ENCODE measurements around the gene WBP1. TPM values are rescaled to one million over a fixed set of nuclear protein-coding genes. Genes with fewer than 3 reads are reported as not detected.

WBP1 gene
- total and polyA plus RNA-seq, 2 donors (not counting 3 experiments of a cell fraction or from before 2014, with no cell fraction given): 50.5 to 209 TPM

DNA sequence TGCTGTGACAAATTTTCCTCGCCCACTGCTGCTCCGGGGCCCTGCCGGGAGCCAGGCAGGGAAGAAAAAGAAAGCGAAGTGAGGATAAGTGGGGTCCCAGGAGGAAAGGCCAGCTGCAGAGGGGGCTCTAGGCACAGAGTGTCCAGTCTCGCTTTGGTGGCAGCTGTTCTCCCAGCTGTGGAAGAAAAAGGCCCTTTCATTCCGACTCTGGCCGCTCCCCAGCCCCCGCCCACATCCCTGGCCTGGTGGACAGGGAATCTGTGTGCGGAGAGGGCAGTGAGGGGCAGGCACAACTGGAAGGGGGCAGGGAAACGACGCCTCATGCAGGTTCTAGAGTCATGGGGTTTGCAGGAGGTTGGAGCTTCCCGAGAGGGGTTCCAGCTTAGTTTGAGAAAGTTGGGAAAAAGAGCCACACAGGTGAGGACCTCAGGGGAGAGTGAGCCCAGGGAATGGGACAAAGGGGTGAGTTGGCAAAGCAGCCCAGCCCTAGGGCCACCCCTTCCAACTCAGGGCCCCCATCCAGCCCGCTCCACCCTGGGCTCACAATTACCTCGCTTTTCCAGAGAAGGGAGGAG lies 18.3 kb upstream of the WBP1 start:
- TSS peak; percentile 44 for BruUV-seq (replicated peaks)
- intact Hi-C loops (cut with micrococcal nuclease): loop anchor here (1.0 kb wide), 2 partner anchors 14 to 19 kb away; partner anchors contain the start of genes C2orf81 and WDR54
- CTCF ChIA-PET: interaction anchor here (0.9 to 2.3 kb wide), 11 partner anchors 9 to 616 kb away, joined by 3 to 14 read pairs (median 3); partner anchors contain the start of genes INO80B and WBP1
- peak overlapping the region; percentile 52 for H3K9ac ChIP-seq (replicated peaks; ENCODE audit: extremely low read depth, insufficient read depth, low read length)
- H3K27ac ChIP-seq (ENCODE audit: insufficient read depth, low read depth, low read length): no peak overlapping the region
- no peaks in the 10 kb centered on the region for H3K36me3 ChIP-seq (ENCODE audit: control insufficient read depth in 2 of 2, extremely low read depth in 1 of 2, insufficient read depth in 2 of 2, low read length in 2 of 2)
- FAIRE-seq (no peak), DNase-seq (ENCODE audit: low read depth, low spot score) (peak; percentile 44)
- POLR2A ChIA-PET: interaction anchor here (0.9 to 1.0 kb wide), 3 partner anchors 15 to 18 kb away, joined by 3 read pairs; partner anchors contain the start of genes INO80B and WBP1
- peak overlapping the region; percentile 38 for H2AFZ ChIP-seq (ENCODE audit: low read depth, low read length)
- no peaks in the 10 kb centered on the region for H3K9me3 ChIP-seq (replicated peaks; ENCODE audit: control insufficient read depth, insufficient read depth, low read length)
- dilution Hi-C loops (cut with MboI; ENCODE audit: extremely low pct_ligation_motif_present, low sequenced_read_pairs): no loop called here
- TF ChIP-seq EZH2 (IDR thresholded peaks at IDR 0.05; ENCODE audit: borderline replicate concordance, low read depth, low read length, severe bottlenecking) (no peak), POLR2A (IDR thresholded peaks at IDR 0.05; ENCODE audit: low read depth, low read length) (no peak), JUN (IDR thresholded peaks at IDR 0.05; ENCODE audit: borderline replicate concordance, insufficient read depth, insufficient read length, low read depth) (no peak), FOS (IDR thresholded peaks at IDR 0.05; ENCODE audit: borderline replicate concordance, insufficient read depth, low read length) (no peak), MYC (IDR thresholded peaks at IDR 0.05; ENCODE audit: low read depth, low read length) (no peak), GATA2 (IDR thresholded peaks at IDR 0.05; ENCODE audit: insufficient read depth, insufficient read length, low read depth, low read length) (no peak)
- TF ChIP-seq, protein P1, sequence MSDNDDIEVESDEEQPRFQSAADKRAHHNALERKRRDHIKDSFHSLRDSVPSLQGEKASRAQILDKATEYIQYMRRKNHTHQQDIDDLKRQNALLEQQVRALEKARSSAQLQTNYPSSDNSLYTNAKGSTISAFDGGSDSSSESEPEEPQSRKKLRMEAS (IDR thresholded peaks at IDR 0.05; ENCODE audit: insufficient read depth, insufficient read length): no peak
- H3K4me2 ChIP-seq (ENCODE audit: insufficient read depth, low read length): peak overlapping the region; percentile 48
- no peaks in the 10 kb centered on the region for H4K20me1 ChIP-seq (replicated peaks; ENCODE audit: control insufficient read depth, extremely low read depth, insufficient read depth, low read length)
- no peaks in the 10 kb centered on the region for H3K9me1 ChIP-seq (replicated peaks; ENCODE audit: control insufficient read depth, extremely low read depth, insufficient read depth, low read length)
- H3K4me1 ChIP-seq (ENCODE audit: control insufficient read depth, extremely low read depth, insufficient read depth, low read length): peaks cover 27% of the 10 kb centered on the region
- H3K79me2 ChIP-seq (ENCODE audit: control insufficient read depth, insufficient read depth, low read length): no peaks in the 10 kb centered on the region
- H3K27me3 ChIP-seq (ENCODE audit: control insufficient read depth in 2 of 2, insufficient read depth in 2 of 2, low read length in 2 of 2): peaks cover 17 to 28% of the 10 kb centered on the region in 2 experiments
- H3K4me3 ChIP-seq (replicated peaks in 1 of 3; ENCODE audit: insufficient read depth in 1 of 3, low read depth in 1 of 3, low read length in 3 of 3): peak overlapping the region in 2 of 3 experiments; percentile 47 to 56

Measured in endothelial cell of umbilical vein (primary cell).